B cell (primary cell): ENCODE results near the gene PTCRA. TPM values are rescaled to one million over a fixed set of nuclear protein-coding genes. Genes with fewer than 3 reads are reported as not detected.

Experiments used
- ATAC-seq: fragments of 200-7000 bp; cut with Tn5 transposase; one replicate; pipeline ENCODE4 v1.10.0; 2021; ENCODE audit warnings: low read depth, mild to moderate bottlenecking, moderate number of reproducible peaks, moderate library complexity
- CTCF ChIA-PET: fragments of 350-600 bp; sonication (Branson Sonifier 250); formaldehyde crosslinking; loops from one replicate; lab custom pipeline; 2021; ENCODE audit warnings: antibody characterized with exemption, inconsistent platforms; lab: Charles Lee
- POLR2A ChIA-PET: fragments of 350-600 bp; sonication (Branson Sonifier 250); formaldehyde crosslinking; loops from one replicate; lab custom pipeline; 2021; ENCODE audit warnings: antibody characterized with exemption; lab: Charles Lee
- DNase-seq: peaks from one replicate; pipeline ENCODE4 v3.0.0; 2013
- H2AFZ ChIP-seq: 2 replicates; pipeline ENCODE4 v1.6.1; 2012; ENCODE audit warnings: mild to moderate bottlenecking, low read depth, low read length; ENCODE audit not compliant: insufficient read depth, poor library complexity, severe bottlenecking
- H3K27ac ChIP-seq, 2 donors: 1 replicate in 1 of 2; 2 replicates in 1 of 2; pipeline ENCODE4 v1.5.1; 2012 to 2013; ENCODE audit warnings: low read length in 2 of 2, mild to moderate bottlenecking in 2 of 2, moderate library complexity in 1 of 2
- H3K27me3 ChIP-seq, 4 experiments: fragments of 200-600 bp in 1 of 4; sonication (generic) in 1 of 4; replicated peaks in 1 of 4; 1 replicate in 2 of 4; 2 replicates in 2 of 4; pipeline versions ENCODE4 v1.6.1 to v1.7.0; 2013 to 2016; ENCODE audit warnings: low read length in 3 of 4, mild to moderate bottlenecking in 2 of 4, mixed read lengths in 1 of 4, moderate library complexity in 1 of 4; ENCODE audit not compliant: insufficient read depth in 4 of 4, control insufficient read depth in 3 of 4; ENCODE audit errors: control extremely low read depth in 1 of 4
- H3K36me3 ChIP-seq, 2 experiments: replicated peaks in 1 of 2; 1 replicate in 1 of 2; 2 replicates in 1 of 2; pipeline versions ENCODE4 v1.6.1 to v1.7.1; 2013; ENCODE audit warnings: low read length in 1 of 2; ENCODE audit not compliant: insufficient read depth in 2 of 2, control insufficient read depth in 1 of 2; ENCODE audit errors: control extremely low read depth in 1 of 2, extremely low read depth in 1 of 2
- H3K4me1 ChIP-seq, 2 donors: fragments of 200-600 bp in 1 of 2; sonication (generic) in 1 of 2; 1 replicate in 1 of 2; 2 replicates in 1 of 2; pipeline versions ENCODE4 v1.5.1 to v1.6.1; 2013 to 2017; ENCODE audit warnings: low read length in 2 of 2; ENCODE audit not compliant: control insufficient read depth in 2 of 2, insufficient read depth in 2 of 2
- H3K4me2 ChIP-seq: replicated peaks from 2 replicates; pipeline ENCODE3; 2012; ENCODE audit warnings: mild to moderate bottlenecking, low read depth, low read length; ENCODE audit not compliant: poor library complexity, severe bottlenecking
- H3K4me3 ChIP-seq, 5 experiments: fragments of 200-600 bp in 1 of 5; sonication (generic) in 1 of 5; 1 replicate in 3 of 5; 2 replicates in 2 of 5; pipeline versions ENCODE4 v1.5.1 to v1.7.0; 2011 to 2016; ENCODE audit warnings: low read length in 4 of 5, mild to moderate bottlenecking in 4 of 5, low read depth in 2 of 5, control low read depth in 1 of 5, moderate library complexity in 1 of 5; ENCODE audit not compliant: insufficient read depth in 1 of 5; ENCODE audit errors: control extremely low read depth in 1 of 5, extremely low read depth in 1 of 5
- H3K79me2 ChIP-seq: fragments of 200-600 bp; sonication (generic); one replicate; pipeline ENCODE4 v1.6.0; 2016; ENCODE audit warnings: low read length; ENCODE audit not compliant: control insufficient read depth, insufficient read depth
- H3K9ac ChIP-seq: fragments of 200-600 bp; sonication (generic); 2 replicates; pipeline ENCODE4 v1.6.1; 2017; ENCODE audit warnings: mild to moderate bottlenecking, low read length, moderate library complexity
- H3K9me3 ChIP-seq, 3 donors: one replicate each; pipeline versions ENCODE4 v1.6.1 to v1.7.1; 2013; ENCODE audit warnings: low read length in 2 of 3; ENCODE audit not compliant: control insufficient read depth in 2 of 3, insufficient read depth in 1 of 3; ENCODE audit errors: control extremely low read depth in 1 of 3
- H4K20me1 ChIP-seq: 2 replicates; pipeline ENCODE4 v1.6.0; 2012; ENCODE audit warnings: mild to moderate bottlenecking, low read length; ENCODE audit not compliant: insufficient read depth, control insufficient read depth, poor library complexity, severe bottlenecking
- H3K27ac Mint-ChIP-seq: one replicate; pipeline ENCODE4 v1.8.0; 2021; ENCODE audit warnings: mixed read lengths
- H3K27me3 Mint-ChIP-seq: one replicate; pipeline ENCODE4 v1.8.0; 2021; ENCODE audit warnings: mixed read lengths
- H3K4me1 Mint-ChIP-seq: one replicate; pipeline ENCODE4 v1.8.0; 2021; ENCODE audit warnings: mixed read lengths
- H3K4me3 Mint-ChIP-seq: one replicate; pipeline ENCODE4 v1.8.0; 2021; ENCODE audit warnings: mixed read lengths
- H3K9me3 Mint-ChIP-seq: one replicate; pipeline ENCODE4 v1.8.0; 2022; ENCODE audit warnings: mixed read lengths; ENCODE audit not compliant: insufficient read depth
- CTCF ChIP-seq: fragments of 200-600 bp; IDR thresholded peaks from one replicate; pipeline ENCODE4 v1.8.0; 2022; ENCODE audit warnings: antibody characterized with exemption, mild to moderate bottlenecking
- EZH2 ChIP-seq: IDR thresholded peaks from 2 replicates; pipeline ENCODE4 v1.6.1; 2012; ENCODE audit warnings: borderline replicate concordance, low read depth, mild to moderate bottlenecking, moderate library complexity, low read length; ENCODE audit not compliant: insufficient read depth, poor library complexity, severe bottlenecking
- WGBS: methylation state at CpG from one replicate; pipeline ENCODE4 v1.1.5; 2013; ENCODE audit warnings: missing lambda C conversion rate; ENCODE audit not compliant: insufficient coverage; 5-methylcytosine and 5-hydroxymethylcytosine counted together
- intact Hi-C: fragments of 100-400 bp; cut with micrococcal nuclease; formaldehyde crosslinking; loops from one replicate; pipeline ENCODE4 v1.10.0; 2022
- polyA plus RNA-seq: library from polyadenylated mRNA; depleted of rRNA; stranded (reverse); fragments of >200 nt; gene quantifications from 2 replicates; pipeline ENCODE4 v1.2.3, GENCODE V29; 2012
- total RNA-seq, 2 donors: library from RNA; stranded (reverse); fragments of 120-200 nt in 1 of 2; gene quantifications; 1 replicate in 1 of 2; 2 replicates in 1 of 2; pipeline versions ENCODE4 v1.2.3 to v1.2.4, GENCODE V29; 2013 to 2022

PTCRA gene
- total and polyA plus RNA-seq, 2 donors (not counting 1 experiment from before 2014, with no cell fraction given): not detected

- Mint-ChIP-seq H3K4me1 (peaks cover 4% of the 10 kb centered on the region), H3K9me3 (no peaks in the 10 kb centered on the region), H3K27ac (no peak overlapping the region), H3K4me3 (no peak overlapping the region), H3K27me3 (peaks cover 4% of the 10 kb centered on the region)
- Histone ChIP-seq H2AFZ (peak overlapping the region; percentile 62), H3K4me1 (peaks cover 3 to 15% of the 10 kb centered on the region in 2 donors), H3K9ac (no peak overlapping the region), H3K4me3 (no peak overlapping the region), H3K4me2 (no peak overlapping the region), H3K27ac (no peak overlapping the region), H3K9me3 (peaks cover 0 to under 1% (median 0%) of the 10 kb centered on the region in 3 donors), H3K36me3 (no peaks in the 10 kb centered on the region), H4K20me1 (no peaks in the 10 kb centered on the region), H3K79me2 (no peaks in the 10 kb centered on the region), H3K27me3 (peaks cover 0 to 7% (median 1%) of the 10 kb centered on the region in 4 experiments)
- intact Hi-C loops: no loop called here
- ChIA-PET POLR2A (no interaction called here), CTCF (interaction anchor here (0.5 to 0.6 kb wide), 3 partner anchors 63 to 590 kb away, joined by 3 to 5 read pairs (median 3); no protein-coding TSS in a partner anchor)
- 100% methylated on average over 1 of the region's 1 CpG for WGBS
- no peak for ATAC-seq
- TF ChIP-seq CTCF: no peak
- TF ChIP-seq EZH2: no peak
- DNase-seq: no peak
Measured at GRCh38 chr6:42916288-42916687, 435 bp downstream of the PTCRA start.

DNA sequence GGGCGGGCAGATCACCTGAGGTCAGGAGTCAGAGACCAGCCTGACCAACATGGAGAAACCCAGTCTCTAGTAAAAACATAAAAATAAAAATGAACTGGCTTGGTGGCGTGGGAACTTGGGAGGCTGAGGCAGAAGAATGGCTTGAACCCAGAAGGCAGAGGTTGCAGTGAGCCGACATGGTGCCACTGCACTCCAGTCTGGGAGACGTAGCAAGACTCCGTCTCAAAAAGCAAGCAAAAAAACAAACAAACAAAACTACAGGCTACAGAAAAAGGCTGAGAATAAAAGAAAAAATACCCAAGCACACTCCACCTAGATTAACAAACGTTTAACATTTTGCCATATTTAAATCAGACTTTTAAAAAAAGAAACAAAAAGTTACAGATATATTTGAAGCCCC lies 5.9 kb downstream of the PTCRA start:
- H3K27ac ChIP-seq: no peak overlapping the region
- no peak overlapping the region for H3K27ac Mint-ChIP-seq
- H3K4me1 ChIP-seq: peaks cover 0 to 10% of the 10 kb centered on the region in 2 donors
- no peak for ATAC-seq
- no peaks in the 10 kb centered on the region for H4K20me1 ChIP-seq
- ChIA-PET CTCF (interaction anchor here (0.6 kb wide), 1 partner anchor 707 kb away, joined by 4 read pairs; no protein-coding TSS in a partner anchor), POLR2A (interaction anchor here (0.6 kb wide), 2 partner anchors 80 to 220 kb away, joined by 3 read pairs; no protein-coding TSS in a partner anchor)
- H3K4me3 Mint-ChIP-seq: no peak overlapping the region
- H3K9me3 Mint-ChIP-seq: no peaks in the 10 kb centered on the region
- H3K36me3 ChIP-seq: no peaks in the 10 kb centered on the region
- no peak overlapping the region for H3K4me3 ChIP-seq
- H3K9me3 ChIP-seq: no peaks in the 10 kb centered on the region
- no peaks in the 10 kb centered on the region for H3K27me3 ChIP-seq
- WGBS: 68% methylated on average over 4 of the region's 6 CpGs
- peaks cover 11% of the 10 kb centered on the region for H3K4me1 Mint-ChIP-seq
- intact Hi-C loops: loop anchor here (10.0 kb wide), 1 partner anchor 593 kb away; the partner anchor contains the start of genes LRRC73, POLR1C and YIPF3
- H3K9ac ChIP-seq: no peak overlapping the region
- no peaks in the 10 kb centered on the region for H3K27me3 Mint-ChIP-seq
- no peak for DNase-seq
- H3K79me2 ChIP-seq: peaks cover 9% of the 10 kb centered on the region
- no peak for TF ChIP-seq EZH2
- TF ChIP-seq CTCF: no peak
- H2AFZ ChIP-seq: no peak overlapping the region
- no peak overlapping the region for H3K4me2 ChIP-seq
